Medulla oblongata (tissue), 1 donor: Measurements from ENCODE around the gene ZNF260.
"Not testable (repeated sequence)": the region's sequence is repeated elsewhere in the genome, so short reads cannot be mapped to it uniquely, and the experiment has no call there.

Experiments
- DNase-seq: peaks from one replicate; pipeline ENCODE4 v3.0.0-alpha.2; 2015; ENCODE audit errors: extremely low spot score

Gene ZNF260

GRCh38 chr19:36528194-36528920, at the start of gene ZNF260:
Gene ZNF260, minus strand, starts transcription at chr19:36528271. Its CDS starts 13,033 bp downstream, at chr19:36515238.
- peak; percentile 99 for DNase-seq

- DNase-seq = no peak
Measured at GRCh38 chr19:36577271-36577996, 49.4 kb upstream of the ZNF260 start.

GRCh38 chr19:36574741-36575140, 46.7 kb upstream of the ZNF260 start:
- no peak for DNase-seq

GRCh38 chr19:36573895-36574720, 46.0 kb upstream of the ZNF260 start:
- no peak for DNase-seq

DNA sequence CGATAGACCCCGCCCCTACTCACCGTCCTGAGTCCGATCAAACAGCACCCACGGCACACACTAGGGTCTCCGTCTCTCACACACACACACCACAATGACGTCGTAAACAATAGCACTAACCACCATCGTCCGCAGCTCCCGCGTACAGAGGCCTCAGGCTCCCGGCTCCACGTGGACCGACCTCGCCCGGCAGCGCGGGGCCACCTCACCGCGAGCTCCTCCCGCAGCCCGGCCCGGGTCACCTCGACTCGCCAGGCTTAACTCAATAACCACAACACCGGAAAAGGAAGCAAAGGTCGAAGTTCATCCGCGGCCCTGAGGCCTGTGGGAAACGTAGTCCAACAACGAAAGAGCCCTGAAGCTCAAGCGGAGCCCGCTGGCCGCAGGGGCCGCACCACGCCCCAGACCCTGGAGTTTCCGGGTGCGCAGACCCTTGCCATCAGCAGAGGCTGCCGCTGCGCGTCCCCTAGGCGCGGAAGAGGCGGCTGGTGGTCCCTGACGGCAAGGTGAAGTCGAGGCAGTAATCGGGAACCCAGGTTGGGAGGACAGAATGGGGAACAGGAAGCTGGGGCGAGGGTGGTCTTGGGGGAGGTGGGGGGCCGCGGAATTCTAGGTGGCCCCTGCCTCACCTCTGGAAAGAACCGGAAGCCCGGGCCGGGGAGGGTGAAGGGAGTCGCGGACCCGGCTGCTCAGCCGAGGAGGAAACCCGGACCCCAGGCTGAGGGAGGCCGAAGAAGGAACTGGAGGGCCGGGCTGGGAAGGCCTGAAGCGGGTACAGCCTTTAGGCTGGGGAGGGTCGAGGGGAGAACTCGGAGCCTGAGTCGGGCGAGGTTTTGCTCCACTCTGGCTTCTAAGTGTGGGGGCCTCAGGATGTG, 45.2 kb upstream of the ZNF260 start, which contains the start of gene ZNF529:
TSS of gene ZNF529 (minus strand) at position 273 of the 875 bp plus-strand sequence. CDS start 946 bp downstream, outside the sequence.
- peak; percentile 96 for DNase-seq

- DNase-seq = no peak
Measured at GRCh38 chr19:36572593-36573019, 44.5 kb upstream of the ZNF260 start.

DNA sequence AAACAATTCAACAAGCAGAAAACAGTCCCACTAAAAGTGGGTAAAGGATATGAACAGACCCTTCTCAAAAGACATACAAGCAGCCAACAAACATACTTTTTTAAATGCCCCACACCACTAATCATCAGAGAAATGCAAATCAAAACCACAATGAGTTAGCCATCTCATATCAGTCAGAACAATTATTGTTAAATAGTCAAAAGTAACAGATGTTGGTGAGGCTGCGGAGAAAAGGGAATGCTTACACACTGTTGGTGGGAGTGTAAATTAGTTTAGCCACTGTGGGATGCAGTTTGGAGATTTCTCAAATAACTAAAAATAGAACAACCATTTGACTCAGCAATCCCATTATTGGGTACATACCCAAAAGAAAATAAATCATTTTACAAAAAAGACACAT, 36.3 kb upstream of the ZNF260 start:
- no peak for DNase-seq

DNA sequence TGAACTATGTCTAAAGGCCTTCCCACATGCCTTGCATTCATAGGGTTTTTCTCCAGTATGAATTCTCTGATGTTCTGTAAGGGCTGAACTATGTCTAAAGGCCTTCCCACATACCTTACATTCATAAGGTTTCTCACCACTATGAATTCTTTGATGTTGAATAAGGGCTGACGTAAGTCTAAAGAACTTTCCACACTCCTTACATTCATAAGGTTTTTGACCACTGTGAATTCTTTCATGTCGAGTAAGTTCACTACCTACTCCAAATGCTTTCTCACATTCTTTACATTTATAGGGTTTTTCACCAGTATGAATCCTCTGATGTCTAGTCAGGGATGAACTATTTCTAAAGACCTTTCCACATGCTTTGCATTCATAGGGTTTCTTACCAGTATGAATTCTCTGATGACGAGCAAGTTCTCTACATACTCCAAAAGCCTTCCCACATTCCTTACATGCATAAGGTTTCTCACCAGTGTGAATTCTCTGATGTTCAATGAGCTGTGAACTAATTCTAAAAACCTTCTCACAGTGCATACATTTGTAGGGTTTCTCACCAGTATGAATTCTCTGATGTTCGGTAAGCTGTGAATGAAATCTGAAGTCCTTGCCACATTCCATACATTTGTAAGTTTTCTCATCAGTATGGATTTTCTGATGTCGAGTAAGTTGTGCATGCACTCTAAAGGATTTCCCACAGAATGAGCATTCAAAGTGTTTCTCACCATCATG, 19.1 kb upstream of the ZNF260 start:
- DNase-seq = no peak

- DNase-seq = peak; percentile 2
Measured at GRCh38 chr19:36528921-36529518, 949 bp upstream of the ZNF260 start.

- DNase-seq = no peak
Measured at GRCh38 chr19:36527873-36528193, 238 bp downstream of the ZNF260 start.

GRCh38 chr19:36527341-36527740, 730 bp downstream of the ZNF260 start:
- peak; percentile 17 for DNase-seq

GRCh38 chr19:36526581-36526980, 1.5 kb downstream of the ZNF260 start:
- no peak for DNase-seq

DNA sequence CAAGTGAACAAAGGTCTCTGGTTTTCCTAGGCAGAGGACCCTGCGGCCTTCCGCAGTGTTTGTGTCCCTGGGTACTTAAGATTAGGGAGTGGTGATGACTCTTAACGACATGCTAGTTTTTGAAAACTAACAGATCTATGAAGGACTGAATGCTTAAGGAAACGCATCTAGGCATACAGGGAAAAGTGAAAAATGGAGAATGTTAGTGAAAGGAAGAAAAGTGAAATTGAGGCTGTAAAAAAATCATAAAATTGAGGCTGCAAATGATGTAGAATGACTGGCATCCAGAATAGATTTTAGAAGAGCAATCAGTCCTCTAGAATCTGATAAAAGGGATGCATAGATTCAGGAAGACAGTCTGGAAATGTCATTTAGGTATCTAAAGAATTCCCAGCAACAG, 3.5 kb downstream of the ZNF260 start:
- DNase-seq = no peak

DNA sequence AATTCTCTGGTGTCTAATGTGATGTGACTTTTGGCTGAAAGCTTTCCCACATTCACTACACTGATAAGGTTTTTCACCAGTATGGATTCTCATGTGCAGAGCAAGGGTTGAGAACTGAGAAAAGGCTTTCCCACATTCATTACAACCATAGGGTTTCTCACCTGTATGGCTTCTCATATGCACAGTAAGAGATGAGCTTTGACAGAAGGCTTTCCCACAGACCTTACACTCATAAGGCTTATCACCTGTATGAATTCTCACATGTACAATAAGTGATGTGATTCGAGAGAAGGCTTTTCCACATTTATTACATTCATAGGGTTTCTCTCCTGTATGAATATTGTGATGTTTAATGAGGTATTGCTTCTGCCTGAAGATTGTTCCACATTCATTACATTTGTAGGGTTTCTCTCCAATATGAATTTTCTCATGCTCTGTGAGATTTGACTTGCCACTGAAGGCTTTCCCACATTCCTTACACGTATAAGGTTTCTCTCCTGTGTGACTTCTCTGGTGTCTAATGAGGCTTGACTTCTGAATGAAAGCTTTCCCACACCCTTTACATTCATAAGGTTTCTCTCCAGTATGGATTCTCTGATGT, 14.0 kb downstream of the ZNF260 start:
- no peak for DNase-seq

- DNase-seq = no peak
Measured at GRCh38 chr19:36508325-36508724, 19.7 kb downstream of the ZNF260 start.

GRCh38 chr19:36501973-36502372, 26.1 kb downstream of the ZNF260 start:
- DNase-seq = no peak

DNA sequence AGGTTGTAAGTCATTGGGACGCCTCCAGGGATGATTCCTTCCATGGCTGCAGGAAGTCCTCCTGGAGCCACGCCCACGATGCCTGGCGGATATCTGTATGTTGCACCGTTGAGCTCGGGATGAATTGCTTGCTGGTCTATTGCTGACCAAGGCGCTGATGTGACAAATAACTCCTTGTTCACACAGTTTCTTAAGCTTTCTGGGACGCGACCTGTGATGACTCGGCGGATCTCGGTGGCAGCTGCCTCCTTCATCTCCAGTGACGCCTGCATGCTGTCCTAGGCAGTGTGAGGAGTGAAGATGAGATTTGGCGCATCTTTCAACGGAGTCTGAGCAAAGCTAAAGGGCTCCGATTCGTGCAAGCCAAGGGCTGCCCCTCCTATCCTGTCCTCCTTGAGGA, 31.1 kb downstream of the ZNF260 start:
- no peak for DNase-seq

GRCh38 chr19:36492689-36493453, 35.2 kb downstream of the ZNF260 start:
- peak; percentile 76 for DNase-seq

GRCh38 chr19:36490846-36491245, 37.2 kb downstream of the ZNF260 start:
- DNase-seq = not testable (repeated sequence)
